Common myeloid progenitor, CD34-positive (primary cell): ENCODE data around the gene ATP6V1D.

Experiments
- CTCF ChIA-PET: fragments of 350-600 bp; sonication (Branson Sonifier 250); formaldehyde crosslinking; loops from one replicate; lab custom pipeline; 2021; ENCODE audit warnings: antibody characterized with exemption; lab: Charles Lee
- POLR2A ChIA-PET: fragments of 350-600 bp; sonication (Branson Sonifier 250); formaldehyde crosslinking; loops from one replicate; lab custom pipeline; 2021; ENCODE audit warnings: antibody characterized with exemption; lab: Charles Lee
- DNase-seq, 3 donors: peaks; one replicate each; pipeline versions ENCODE4 v3.0.0 to v3.0.0-alpha.2; 2013
- H3K27ac ChIP-seq, 2 experiments: 1 replicate in 1 of 2; 2 replicates in 1 of 2; pipeline ENCODE4 v1.7.0; 2013; ENCODE audit warnings: inconsistent platforms in 2 of 2, low read length in 2 of 2, mild to moderate bottlenecking in 2 of 2, low read depth in 1 of 2, moderate library complexity in 1 of 2; ENCODE audit not compliant: severe bottlenecking in 2 of 2, insufficient read depth in 1 of 2, poor library complexity in 1 of 2
- H3K27me3 ChIP-seq, 5 experiments: replicated peaks in 2 of 5; 1 replicate in 3 of 5; 2 replicates in 2 of 5; pipeline versions ENCODE4 v1.6.1 to v1.7.0; 2013; ENCODE audit warnings: low read length in 4 of 5, mild to moderate bottlenecking in 2 of 5, moderate library complexity in 2 of 5, inconsistent platforms in 1 of 5; ENCODE audit not compliant: insufficient read depth in 5 of 5, control insufficient read depth in 4 of 5
- H3K36me3 ChIP-seq, 4 experiments: 1 replicate in 2 of 4; 2 replicates in 2 of 4; pipeline versions ENCODE4 v1.6.1 to v1.7.0; 2013; ENCODE audit warnings: low read length in 3 of 4, control low read depth in 1 of 4, mild to moderate bottlenecking in 1 of 4; ENCODE audit not compliant: control insufficient read depth in 4 of 4, insufficient read depth in 4 of 4
- H3K4me1 ChIP-seq, 4 experiments: 1 replicate in 3 of 4; 2 replicates in 1 of 4; pipeline versions ENCODE4 v1.6.1 to v1.7.1; 2013; ENCODE audit warnings: low read length in 3 of 4, mild to moderate bottlenecking in 3 of 4, control low read depth in 1 of 4, inconsistent platforms in 1 of 4, moderate library complexity in 1 of 4; ENCODE audit not compliant: control insufficient read depth in 4 of 4, insufficient read depth in 4 of 4; ENCODE audit errors: control extremely low read depth in 1 of 4
- H3K4me3 ChIP-seq, 7 experiments: 1 replicate in 4 of 7; 2 replicates in 3 of 7; pipeline versions ENCODE4 v1.5.1 to v1.7.0; 2013; ENCODE audit warnings: mild to moderate bottlenecking in 7 of 7, low read length in 6 of 7, moderate library complexity in 6 of 7, inconsistent platforms in 2 of 7, low read depth in 2 of 7, control low read depth in 1 of 7; ENCODE audit not compliant: insufficient read depth in 4 of 7, control insufficient read depth in 1 of 7; ENCODE audit errors: extremely low read depth in 1 of 7
- H3K9me3 ChIP-seq, 5 experiments: 1 replicate in 4 of 5; 2 replicates in 1 of 5; pipeline versions ENCODE4 v1.6.1 to v1.7.1; 2013; ENCODE audit warnings: low read length in 4 of 5, mild to moderate bottlenecking in 2 of 5, inconsistent platforms in 1 of 5, low read depth in 1 of 5, moderate library complexity in 1 of 5; ENCODE audit not compliant: control insufficient read depth in 4 of 5, insufficient read depth in 2 of 5; ENCODE audit errors: control extremely low read depth in 1 of 5
- WGBS: methylation state at CpG from one replicate; pipeline ENCODE4 v1.1.5; 2013; ENCODE audit not compliant: insufficient coverage; 5-methylcytosine and 5-hydroxymethylcytosine counted together

Gene ATP6V1D

GRCh38 chr14:67395876-67396189, 36.2 kb upstream of the ATP6V1D start:
- WGBS: 82% methylated on average over 5 of the region's 5 CpGs

GRCh38 chr14:67395086-67395875, 35.7 kb upstream of the ATP6V1D start:
- Histone ChIP-seq H3K27me3 (no peaks in the 10 kb centered on the region), H3K4me1 (peaks cover 5 to 17% (median 13%) of the 10 kb centered on the region in 4 experiments), H3K36me3 (no peaks in the 10 kb centered on the region), H3K27ac (no peak overlapping the region), H3K4me3 (no peak overlapping the region), H3K9me3 (no peaks in the 10 kb centered on the region)
- 94% methylated on average over 15 of the region's 16 CpGs for WGBS
- ChIA-PET POLR2A (no interaction called here), CTCF (interaction anchor here (1.1 to 1.3 kb wide), 2 partner anchors 11 to 33 kb away, joined by 3 to 4 read pairs; no protein-coding TSS in a partner anchor)
- no peak for DNase-seq

More at GRCh38 chr14:67395876-67396189, 36.2 kb upstream of the ATP6V1D start:
- no peak for DNase-seq
- Histone ChIP-seq H3K27ac (no peak overlapping the region), H3K36me3 (no peaks in the 10 kb centered on the region), H3K4me3 (no peak overlapping the region), H3K27me3 (no peaks in the 10 kb centered on the region), H3K9me3 (no peaks in the 10 kb centered on the region), H3K4me1 (peaks cover 2 to 12% (median 8%) of the 10 kb centered on the region in 4 experiments)
- ChIA-PET POLR2A (no interaction called here), CTCF (interaction anchor here (1.1 to 1.3 kb wide), 2 partner anchors 10 to 33 kb away, joined by 3 to 4 read pairs; no protein-coding TSS in a partner anchor)

DNA sequence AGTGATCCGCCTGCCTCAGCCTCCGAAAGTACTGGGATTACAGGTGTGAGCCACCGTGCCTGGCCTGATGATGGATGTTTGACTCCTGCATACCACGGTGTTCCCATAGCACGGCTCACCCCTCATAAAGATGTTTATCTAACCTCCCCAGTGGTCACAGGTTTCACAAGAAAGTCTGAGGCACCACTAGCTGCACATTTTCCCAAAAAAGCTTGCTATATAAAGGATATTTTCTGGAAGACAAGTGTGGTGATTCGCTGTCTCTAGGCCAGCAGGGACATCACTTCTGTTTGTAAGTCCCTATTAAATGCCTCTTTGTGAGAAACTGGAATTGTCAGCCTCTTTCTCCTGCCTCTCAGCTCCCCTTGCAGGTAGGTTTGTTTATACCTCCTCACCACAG, 34.1 kb upstream of the ATP6V1D start:
- DNase-seq: no peak
- 73% methylated on average over 5 of the region's 6 CpGs for WGBS
- no peaks in the 10 kb centered on the region for H3K9me3 ChIP-seq
- H3K36me3 ChIP-seq: no peaks in the 10 kb centered on the region
- ChIA-PET POLR2A (no interaction called here), CTCF (interaction anchor here (1.2 kb wide), 3 partner anchors 26 to 34 kb away, joined by 3 read pairs; partner anchors contain the start of genes ATP6V1D and EIF2S1)
- H3K4me3 ChIP-seq: no peak overlapping the region
- H3K4me1 ChIP-seq: peaks cover 10 to 32% (median 20%) of the 10 kb centered on the region in 4 experiments
- no peaks in the 10 kb centered on the region for H3K27me3 ChIP-seq
- no peak overlapping the region for H3K27ac ChIP-seq

- Histone ChIP-seq H3K4me3 (no peak overlapping the region), H3K27ac (no peak overlapping the region), H3K9me3 (no peaks in the 10 kb centered on the region), H3K36me3 (no peaks in the 10 kb centered on the region), H3K27me3 (no peaks in the 10 kb centered on the region), H3K4me1 (peaks cover 10 to 32% (median 20%) of the 10 kb centered on the region in 4 experiments)
- DNase-seq: no peak
- 100% methylated on average over 8 of the region's 9 CpGs for WGBS
- ChIA-PET CTCF (interaction anchor here (1.2 kb wide), 1 partner anchor 27 kb away, joined by 3 read pairs; no protein-coding TSS in a partner anchor), POLR2A (no interaction called here)
Observed at GRCh38 chr14:67392800-67393199, 33.2 kb upstream of the ATP6V1D start.

DNA sequence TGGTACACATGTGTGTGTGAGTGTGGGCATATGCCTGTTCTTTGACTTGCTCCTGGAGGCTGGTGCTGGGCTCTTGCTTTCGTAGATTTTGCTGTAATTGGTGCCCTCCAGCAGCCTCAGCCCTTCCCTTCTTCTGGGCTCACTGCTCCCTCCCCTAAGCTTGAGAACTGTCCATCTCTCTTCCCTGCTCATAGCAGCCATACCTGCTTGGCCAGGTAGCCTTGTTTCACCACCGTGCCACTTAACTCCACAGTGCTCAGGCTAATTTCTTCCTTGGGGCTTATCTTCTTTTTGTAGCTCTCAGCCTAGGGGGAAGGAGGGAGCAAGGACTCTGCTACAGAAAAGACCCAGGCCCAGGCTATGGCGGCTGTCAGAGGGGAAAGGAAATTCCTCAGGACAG, 32.5 kb upstream of the ATP6V1D start:
- H3K4me3 ChIP-seq: no peak overlapping the region
- no peaks in the 10 kb centered on the region for H3K9me3 ChIP-seq
- ChIA-PET CTCF (no interaction called here), POLR2A (interaction anchor here (0.7 to 1.8 kb wide), 2 partner anchors 32 to 169 kb away, joined by 3 to 4 read pairs; partner anchors contain the start of genes ATP6V1D and EIF2S1)
- WGBS: 100% methylated on average over 3 of the region's 3 CpGs
- H3K27ac ChIP-seq: no peak overlapping the region
- no peak for DNase-seq
- no peaks in the 10 kb centered on the region for H3K27me3 ChIP-seq
- peaks cover 0 to 4% (median under 1%) of the 10 kb centered on the region in 4 experiments for H3K36me3 ChIP-seq
- H3K4me1 ChIP-seq: peaks cover 10 to 32% (median 20%) of the 10 kb centered on the region in 4 experiments

DNA sequence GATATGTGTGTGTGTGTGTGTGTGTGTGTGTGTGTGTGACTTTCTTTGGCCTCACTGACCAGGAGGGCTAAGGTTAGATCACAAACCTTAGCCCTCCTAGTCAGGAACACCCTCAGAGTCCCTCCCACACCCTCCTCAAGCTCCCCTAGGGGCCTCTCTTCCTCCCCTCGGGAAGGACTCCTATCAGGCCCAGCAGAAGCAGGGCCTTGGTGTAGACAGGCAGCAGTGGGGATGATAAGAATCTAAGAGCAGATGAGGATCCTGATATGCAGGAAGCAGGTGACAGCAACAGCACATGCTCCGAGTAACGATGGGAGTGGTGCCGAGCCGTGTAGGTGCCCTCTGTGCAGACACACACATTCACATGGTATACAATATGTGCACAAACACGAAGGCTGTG, 31.7 kb upstream of the ATP6V1D start:
- no peak overlapping the region for H3K27ac ChIP-seq
- DNase-seq: peak; percentile 41 to 85 (median 67)
- H3K9me3 ChIP-seq: no peaks in the 10 kb centered on the region
- H3K36me3 ChIP-seq: peaks cover 0 to 12% (median 2%) of the 10 kb centered on the region in 4 experiments
- no peaks in the 10 kb centered on the region for H3K27me3 ChIP-seq
- H3K4me3 ChIP-seq: peak overlapping the region in 2 of 7 experiments; percentile 19 to 20
- peaks cover 10 to 32% (median 20%) of the 10 kb centered on the region in 4 experiments for H3K4me1 ChIP-seq
- ChIA-PET POLR2A (interaction anchor here (0.7 to 1.8 kb wide), 2 partner anchors 31 to 168 kb away, joined by 3 to 4 read pairs; partner anchors contain the start of genes ATP6V1D and EIF2S1), CTCF (interaction anchor here (1.3 to 1.7 kb wide), 2 partner anchors 32 to 33 kb away, joined by 3 to 4 read pairs; partner anchors contain the start of gene ATP6V1D)
- 10% methylated on average over 5 of the region's 6 CpGs for WGBS
